GM12873 (cell line): Measurements from ENCODE around the gene SUDS3.

Experiments
- TF ChIP-seq, protein P1 (sequence below): IDR thresholded peaks from 2 replicates; pipeline ENCODE4 v1.5.1; 2012; ENCODE audit warnings: low read depth, mild to moderate bottlenecking, moderate library complexity, low read length, control low read depth; ENCODE audit not compliant: insufficient read depth; ENCODE audit errors: missing control alignments

The SUDS3 gene

GRCh38 chr12:118358008-118358359 lies 18.4 kb upstream of the SUDS3 start:
- TF ChIP-seq, protein P1, sequence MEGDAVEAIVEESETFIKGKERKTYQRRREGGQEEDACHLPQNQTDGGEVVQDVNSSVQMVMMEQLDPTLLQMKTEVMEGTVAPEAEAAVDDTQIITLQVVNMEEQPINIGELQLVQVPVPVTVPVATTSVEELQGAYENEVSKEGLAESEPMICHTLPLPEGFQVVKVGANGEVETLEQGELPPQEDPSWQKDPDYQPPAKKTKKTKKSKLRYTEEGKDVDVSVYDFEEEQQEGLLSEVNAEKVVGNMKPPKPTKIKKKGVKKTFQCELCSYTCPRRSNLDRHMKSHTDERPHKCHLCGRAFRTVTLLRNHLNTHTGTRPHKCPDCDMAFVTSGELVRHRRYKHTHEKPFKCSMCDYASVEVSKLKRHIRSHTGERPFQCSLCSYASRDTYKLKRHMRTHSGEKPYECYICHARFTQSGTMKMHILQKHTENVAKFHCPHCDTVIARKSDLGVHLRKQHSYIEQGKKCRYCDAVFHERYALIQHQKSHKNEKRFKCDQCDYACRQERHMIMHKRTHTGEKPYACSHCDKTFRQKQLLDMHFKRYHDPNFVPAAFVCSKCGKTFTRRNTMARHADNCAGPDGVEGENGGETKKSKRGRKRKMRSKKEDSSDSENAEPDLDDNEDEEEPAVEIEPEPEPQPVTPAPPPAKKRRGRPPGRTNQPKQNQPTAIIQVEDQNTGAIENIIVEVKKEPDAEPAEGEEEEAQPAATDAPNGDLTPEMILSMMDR, result no peak

DNA sequence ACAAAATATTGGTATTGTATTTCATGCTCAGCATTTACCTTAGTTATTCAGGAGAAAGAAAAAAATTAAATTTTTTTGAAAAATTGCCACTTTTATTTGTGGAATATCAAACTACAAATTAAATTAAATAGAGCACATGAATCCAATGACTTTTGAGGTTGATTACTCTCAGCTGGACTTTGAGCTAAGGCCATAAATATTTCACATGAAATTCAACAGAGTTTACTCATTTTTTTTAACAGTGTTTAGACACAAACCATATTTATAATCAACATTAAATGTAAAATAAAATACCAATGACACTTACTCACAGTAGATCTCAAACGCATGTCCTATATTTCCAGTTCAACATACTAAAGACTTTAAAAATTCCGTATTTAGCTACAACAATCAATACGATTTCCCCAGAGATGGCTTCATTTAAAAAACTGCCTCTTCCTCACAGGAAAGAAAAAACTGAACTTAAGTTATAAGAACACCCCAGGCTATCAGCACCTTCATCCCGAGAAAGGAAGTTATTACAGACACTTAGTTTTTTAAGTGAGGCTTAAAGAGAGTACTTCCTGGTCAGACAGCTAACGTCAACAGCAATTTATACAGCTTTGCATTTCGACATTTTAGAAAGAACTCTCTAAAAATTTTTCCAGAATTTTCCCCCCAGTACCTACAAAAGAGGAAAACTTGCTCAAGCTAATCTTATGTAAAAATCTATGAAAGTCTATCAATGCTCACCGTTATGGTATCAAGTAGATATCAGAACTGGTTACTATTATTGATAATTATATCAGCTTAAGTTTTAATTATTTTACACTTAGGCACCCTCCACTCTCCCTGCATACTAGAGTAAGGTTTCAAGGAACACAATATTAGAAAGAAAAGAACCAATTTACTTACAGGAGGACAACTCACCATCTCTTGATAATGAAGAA lies 17.5 kb upstream of the SUDS3 start:
- TF ChIP-seq, protein P1, result no peak

DNA sequence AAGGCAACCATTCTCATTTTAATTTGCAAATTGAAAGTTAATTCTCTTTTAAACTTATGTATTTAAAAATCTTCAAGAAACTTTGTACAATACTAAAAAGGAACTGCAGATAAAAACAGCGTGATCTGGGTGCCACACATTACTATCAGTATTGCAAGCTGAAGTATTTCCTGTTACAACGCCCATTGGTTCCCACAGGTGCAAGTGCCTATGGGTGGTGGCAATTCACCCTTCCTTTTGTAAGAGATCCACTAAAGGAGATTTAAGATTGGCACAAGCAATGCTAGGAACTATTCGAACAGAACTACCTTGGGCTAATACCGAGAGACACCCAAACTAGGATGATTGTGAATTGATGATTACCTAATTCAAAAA lies 16.8 kb upstream of the SUDS3 start:
- TF ChIP-seq, protein P1, result no peak

DNA sequence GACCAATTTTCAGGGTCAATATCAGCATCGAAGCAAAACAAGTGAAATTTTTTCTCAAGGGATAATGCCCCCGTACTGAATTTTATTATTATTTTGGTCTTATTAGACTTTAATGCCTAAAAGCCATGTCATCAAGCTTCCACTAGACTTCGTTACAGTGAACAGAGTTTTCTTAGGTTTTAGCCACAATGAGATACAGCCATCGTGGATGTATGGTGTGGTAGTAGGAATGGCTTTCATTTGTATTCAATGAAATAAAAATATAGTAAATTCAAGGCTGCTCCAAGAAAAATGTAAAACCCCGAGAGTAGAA lies 15.3 kb upstream of the SUDS3 start:
- TF ChIP-seq, protein P1, result no peak

DNA sequence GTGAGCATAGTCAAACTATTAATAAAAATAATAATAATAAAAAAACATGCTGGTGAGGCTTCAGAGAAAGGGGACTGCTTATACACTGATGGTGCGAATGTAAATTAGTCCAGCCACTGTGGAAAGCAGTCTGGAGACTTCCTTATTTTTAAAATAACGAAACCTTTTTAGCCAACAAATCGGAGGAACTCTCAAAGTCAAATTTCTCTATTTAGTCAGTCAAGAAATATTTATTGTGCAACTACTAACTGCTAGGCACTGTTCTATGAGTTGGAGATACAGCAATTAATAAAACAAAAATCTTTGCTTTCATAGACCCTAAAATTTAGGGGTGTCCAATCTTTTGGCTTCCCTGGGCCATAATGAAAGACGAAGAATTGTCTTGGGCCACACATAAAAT lies 14.5 kb upstream of the SUDS3 start:
- TF ChIP-seq, protein P1, result no peak

GRCh38 chr12:118368821-118369220 lies 7.5 kb upstream of the SUDS3 start:
- TF ChIP-seq, protein P1, result no peak

GRCh38 chr12:118370601-118371000 lies 5.8 kb upstream of the SUDS3 start:
- TF ChIP-seq, protein P1, result no peak
